Measurements from ENCODE around the gene HABP4. TPM values are rescaled to one million over a fixed set of nuclear protein-coding genes. Genes with fewer than 3 reads are reported as not detected.

HABP4 gene
- total RNA-seq, 4 donors from 2014 or later = 6.3 to 13.4 (median 10.2) TPM

- TF ChIP-seq POLR2A (IDR thresholded peaks at IDR 0.05) (no peak), CTCF (IDR thresholded peaks at IDR 0.05) (no peak)
- H3K4me3 ChIP-seq (ENCODE audit: low read depth, poor library complexity, severe bottlenecking) = peak overlapping the region; percentile 22
- intact Hi-C loops (cut with DNase I; ENCODE audit: low total_unique reads) = no loop called here
- WGBS, 2 donors = 0 to 1% methylated on average over 7 of the region's 7 CpGs
- no peak for DNase-seq (ENCODE audit: low spot score in 2 of 2)
Observed at GRCh38 chr9:96449523-96449844, 485 bp upstream of the HABP4 start.

- peak; percentile 24 to 87 for DNase-seq (ENCODE audit: low spot score in 2 of 2)
- H3K4me3 ChIP-seq (ENCODE audit: low read depth, poor library complexity, severe bottlenecking) = peak overlapping the region; percentile 51
- TF ChIP-seq POLR2A (IDR thresholded peaks at IDR 0.05) = no peak
- WGBS, 2 donors = 1% methylated on average over 49 to 62 of the region's 63 CpGs
- intact Hi-C loops (cut with DNase I; ENCODE audit: low total_unique reads) = no loop called here
Observed at GRCh38 chr9:96450613-96451528, 902 bp downstream of the HABP4 start.

GRCh38 chr9:96453625-96454024 is 3.7 kb downstream of the HABP4 start:
- TF ChIP-seq POLR2A (IDR thresholded peaks at IDR 0.05) (no peak), CTCF (IDR thresholded peaks at IDR 0.05) (no peak)
- no peak for DNase-seq (ENCODE audit: low spot score in 2 of 2)
- no peak overlapping the region for H3K4me3 ChIP-seq (ENCODE audit: low read depth, poor library complexity, severe bottlenecking)
- whole genome bisulfite sequencing, 2 donors = 24 to 27% methylated on average over 2 of the region's 2 CpGs
- intact Hi-C loops (cut with DNase I; ENCODE audit: low total_unique reads) = no loop called here

- no peak overlapping the region for H3K4me3 ChIP-seq (ENCODE audit: low read depth, poor library complexity, severe bottlenecking)
- DNase-seq (ENCODE audit: low spot score in 2 of 2) = no peak
- WGBS, 2 donors = 92 to 96% methylated on average over 4 of the region's 4 CpGs
- intact Hi-C loops (cut with DNase I; ENCODE audit: low total_unique reads) = no loop called here
- TF ChIP-seq CTCF (IDR thresholded peaks at IDR 0.05) = no peak
- no peak for TF ChIP-seq POLR2A (IDR thresholded peaks at IDR 0.05)
Observed at GRCh38 chr9:96457266-96457665, 7.3 kb downstream of the HABP4 start.

GRCh38 chr9:96458226-96458625 is 8.3 kb downstream of the HABP4 start:
- no peak overlapping the region for H3K4me3 ChIP-seq (ENCODE audit: low read depth, poor library complexity, severe bottlenecking)
- intact Hi-C loops (cut with DNase I; ENCODE audit: low total_unique reads) = no loop called here
- 91 to 94% methylated on average over 8 of the region's 8 CpGs for WGBS, 2 donors
- no peak for DNase-seq (ENCODE audit: low spot score in 2 of 2)
- TF ChIP-seq CTCF (IDR thresholded peaks at IDR 0.05) (no peak), POLR2A (IDR thresholded peaks at IDR 0.05) (no peak)

GRCh38 chr9:96459268-96460007 is 9.5 kb downstream of the HABP4 start:
- DNase-seq (ENCODE audit: low spot score in 2 of 2) = no peak
- no peak for TF ChIP-seq POLR2A (IDR thresholded peaks at IDR 0.05)
- TF ChIP-seq CTCF (IDR thresholded peaks at IDR 0.05) = no peak
- intact Hi-C loops (cut with DNase I; ENCODE audit: low total_unique reads) = no loop called here
- H3K4me3 ChIP-seq (ENCODE audit: low read depth, poor library complexity, severe bottlenecking) = no peak overlapping the region
- WGBS, 2 donors = 94 to 100% methylated on average over 7 of the region's 7 CpGs
